ENCODE measurements around the gene TRMT44.
"Not testable (repeated sequence)": the region's sequence is repeated elsewhere in the genome, so short reads cannot be mapped to it uniquely, and the experiment has no call there.

TRMT44 gene

GRCh38 chr4:8471211-8471875, 30.8 kb downstream of the TRMT44 start:
- DNase-seq, result no peak

- DNase-seq, result no peak
Observed at GRCh38 chr4:8472158-8472688, 31.6 kb downstream of the TRMT44 start.

GRCh38 chr4:8472689-8473197, 32.2 kb downstream of the TRMT44 start:
- no peak for DNase-seq

GRCh38 chr4:8473198-8473919, 32.8 kb downstream of the TRMT44 start:
- no peak for DNase-seq

GRCh38 chr4:8473920-8474590, 33.5 kb downstream of the TRMT44 start:
- DNase-seq, result no peak

GRCh38 chr4:8474856-8475255, 34.3 kb downstream of the TRMT44 start:
- DNase-seq, result no peak

GRCh38 chr4:8475751-8476575, 35.4 kb downstream of the TRMT44 start:
- no peak for DNase-seq

- DNase-seq, result no peak
Observed at GRCh38 chr4:8477095-8477635, 36.6 kb downstream of the TRMT44 start.

- no peak for DNase-seq
Observed at GRCh38 chr4:8477676-8478075, 37.1 kb downstream of the TRMT44 start.

- no peak for DNase-seq
Observed at GRCh38 chr4:8478371-8478770, 37.8 kb downstream of the TRMT44 start.

GRCh38 chr4:8478801-8479744, 38.5 kb downstream of the TRMT44 start:
- no peak for DNase-seq

- DNase-seq, result no peak
Observed at GRCh38 chr4:8480221-8480620, 39.6 kb downstream of the TRMT44 start.

- DNase-seq, result not testable (repeated sequence)
Observed at GRCh38 chr4:8486643-8487042, 46.1 kb downstream of the TRMT44 start.

GRCh38 chr4:8488791-8489369, 48.3 kb downstream of the TRMT44 start:
- DNase-seq, result no peak

GRCh38 chr4:8491478-8491877, 50.9 kb downstream of the TRMT44 start:
- not testable (repeated sequence) for DNase-seq

GRCh38 chr4:8492174-8492573, 51.6 kb downstream of the TRMT44 start:
- DNase-seq, result no peak

- DNase-seq, result no peak
Observed at GRCh38 chr4:8493484-8493883, 52.9 kb downstream of the TRMT44 start.

- DNase-seq, result no peak
Observed at GRCh38 chr4:8494218-8494617, 53.6 kb downstream of the TRMT44 start.

- no peak for DNase-seq
Observed at GRCh38 chr4:8494983-8495548, 54.5 kb downstream of the TRMT44 start.

GRCh38 chr4:8495803-8496202, 55.2 kb downstream of the TRMT44 start:
- no peak for DNase-seq

All from effector CD4-positive, alpha-beta T cell (primary cell).